Parathyroid adenoma (tissue), 2 donors: ENCODE measurements around the gene CREB1.

ENCODE experiments used
- H2AFZ ChIP-seq: fragments of 300-600 bp; sonication (generic); one replicate; pipeline ENCODE4 v1.7.0; 2017; ENCODE audit warnings: antibody characterized with exemption, mild to moderate bottlenecking
- H3K27ac ChIP-seq: fragments of 300-600 bp; sonication (generic); one replicate; pipeline ENCODE4 v1.7.0; 2017
- H3K27me3 ChIP-seq: fragments of 300-600 bp; sonication (generic); one replicate; pipeline ENCODE4 v1.7.0; 2017; ENCODE audit warnings: low read length; ENCODE audit not compliant: control insufficient read depth, insufficient read depth
- H3K36me3 ChIP-seq: fragments of 300-600 bp; sonication (generic); one replicate; pipeline ENCODE4 v1.7.0; 2017; ENCODE audit warnings: low read length; ENCODE audit not compliant: control insufficient read depth, insufficient read depth
- H3K4me1 ChIP-seq: fragments of 300-600 bp; sonication (generic); one replicate; pipeline ENCODE4 v1.7.0; 2017; ENCODE audit warnings: control low read depth
- H3K4me2 ChIP-seq: fragments of 300-600 bp; sonication (generic); one replicate; pipeline ENCODE4 v1.7.0; 2017; ENCODE audit warnings: low read length
- H3K4me3 ChIP-seq: fragments of 300-600 bp; sonication (generic); one replicate; pipeline ENCODE4 v1.7.0; 2017; ENCODE audit warnings: low read depth, low read length
- H3K79me2 ChIP-seq: fragments of 300-600 bp; sonication (generic); one replicate; pipeline ENCODE4 v1.7.0; 2017; ENCODE audit warnings: control low read depth
- H3K9ac ChIP-seq: fragments of 300-600 bp; sonication (generic); one replicate; pipeline ENCODE4 v1.7.0; 2017; ENCODE audit warnings: mild to moderate bottlenecking
- H3K9me3 ChIP-seq: fragments of 300-600 bp; sonication (generic); one replicate; pipeline ENCODE4 v1.7.0; 2017; ENCODE audit warnings: low read length; ENCODE audit not compliant: control insufficient read depth
- TF ChIP-seq, protein P1 (sequence below): fragments of 300-600 bp; sonication (generic); IDR thresholded peaks from one replicate; pipeline ENCODE4 v1.7.0; 2017; ENCODE audit warnings: antibody characterized with exemption, mild to moderate bottlenecking
- donor health status: primary hyperparathyroidism.

CREB1 gene

DNA sequence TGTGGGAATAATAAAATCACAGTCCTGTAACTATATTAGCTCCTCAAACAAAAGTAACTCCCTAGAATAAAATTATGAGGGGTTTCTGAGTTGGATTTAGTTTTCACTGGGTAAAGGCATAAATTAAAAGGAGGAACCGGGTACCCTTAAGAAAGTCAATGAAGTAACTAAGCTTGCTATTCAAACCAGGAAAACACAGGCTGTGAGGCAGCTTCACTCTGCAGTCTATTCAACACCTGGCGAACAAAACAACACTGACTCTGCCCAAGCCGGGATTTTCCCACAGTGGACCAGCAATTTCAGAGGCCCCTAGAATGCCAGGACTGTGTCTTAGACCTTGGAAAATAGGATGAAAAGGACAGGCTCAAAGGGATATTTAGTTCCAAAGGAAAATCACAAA is 24.6 kb upstream of the CREB1 start:
- H3K4me1 ChIP-seq: no peaks in the 10 kb centered on the region
- TF ChIP-seq, protein P1, sequence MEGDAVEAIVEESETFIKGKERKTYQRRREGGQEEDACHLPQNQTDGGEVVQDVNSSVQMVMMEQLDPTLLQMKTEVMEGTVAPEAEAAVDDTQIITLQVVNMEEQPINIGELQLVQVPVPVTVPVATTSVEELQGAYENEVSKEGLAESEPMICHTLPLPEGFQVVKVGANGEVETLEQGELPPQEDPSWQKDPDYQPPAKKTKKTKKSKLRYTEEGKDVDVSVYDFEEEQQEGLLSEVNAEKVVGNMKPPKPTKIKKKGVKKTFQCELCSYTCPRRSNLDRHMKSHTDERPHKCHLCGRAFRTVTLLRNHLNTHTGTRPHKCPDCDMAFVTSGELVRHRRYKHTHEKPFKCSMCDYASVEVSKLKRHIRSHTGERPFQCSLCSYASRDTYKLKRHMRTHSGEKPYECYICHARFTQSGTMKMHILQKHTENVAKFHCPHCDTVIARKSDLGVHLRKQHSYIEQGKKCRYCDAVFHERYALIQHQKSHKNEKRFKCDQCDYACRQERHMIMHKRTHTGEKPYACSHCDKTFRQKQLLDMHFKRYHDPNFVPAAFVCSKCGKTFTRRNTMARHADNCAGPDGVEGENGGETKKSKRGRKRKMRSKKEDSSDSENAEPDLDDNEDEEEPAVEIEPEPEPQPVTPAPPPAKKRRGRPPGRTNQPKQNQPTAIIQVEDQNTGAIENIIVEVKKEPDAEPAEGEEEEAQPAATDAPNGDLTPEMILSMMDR: no peak
- no peak overlapping the region for H3K9ac ChIP-seq

GRCh38 chr2:207505728-207506127 is 24.0 kb upstream of the CREB1 start:
- Histone ChIP-seq H3K4me2 (no peak overlapping the region), H3K27me3 (no peaks in the 10 kb centered on the region), H3K4me3 (no peak overlapping the region), H3K79me2 (no peaks in the 10 kb centered on the region), H2AFZ (no peak overlapping the region), H3K9ac (no peak overlapping the region), H3K36me3 (no peaks in the 10 kb centered on the region), H3K27ac (no peak overlapping the region), H3K9me3 (no peaks in the 10 kb centered on the region), H3K4me1 (no peaks in the 10 kb centered on the region)
- TF ChIP-seq, protein P1: no peak

More for the DNA sequence above, 24.6 kb upstream of the CREB1 start:
- no peaks in the 10 kb centered on the region for H3K9me3 ChIP-seq
- no peak overlapping the region for H3K27ac ChIP-seq
- no peak overlapping the region for H3K4me3 ChIP-seq
- no peak overlapping the region for H3K4me2 ChIP-seq
- no peak overlapping the region for H2AFZ ChIP-seq
- no peaks in the 10 kb centered on the region for H3K79me2 ChIP-seq
- H3K36me3 ChIP-seq: no peaks in the 10 kb centered on the region
- H3K27me3 ChIP-seq: no peaks in the 10 kb centered on the region

DNA sequence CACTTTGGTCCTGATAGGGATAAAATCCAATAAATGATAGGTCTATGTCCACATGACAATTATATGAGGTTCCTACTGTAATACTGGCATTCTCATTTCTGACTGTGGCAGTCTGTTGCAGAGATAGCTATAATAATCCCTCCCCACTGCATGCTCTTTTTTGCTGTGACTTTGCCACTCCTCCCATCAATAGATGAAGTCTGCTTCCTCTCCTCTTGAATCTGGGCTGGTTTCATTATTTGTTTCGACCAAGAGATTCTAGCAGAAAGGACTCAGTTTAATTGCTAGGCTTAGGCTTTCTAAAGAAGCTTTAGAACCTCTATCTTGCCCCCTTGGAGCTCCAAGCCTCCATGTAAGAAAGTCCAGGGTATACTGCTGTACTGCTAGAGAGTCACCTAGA is 23.3 kb upstream of the CREB1 start:
- no peaks in the 10 kb centered on the region for H3K27me3 ChIP-seq
- H3K27ac ChIP-seq: no peak overlapping the region
- H3K4me2 ChIP-seq: no peak overlapping the region
- no peak overlapping the region for H3K4me3 ChIP-seq
- TF ChIP-seq, protein P1: no peak
- H3K9ac ChIP-seq: no peak overlapping the region
- H3K79me2 ChIP-seq: no peaks in the 10 kb centered on the region
- H3K9me3 ChIP-seq: no peaks in the 10 kb centered on the region
- no peak overlapping the region for H2AFZ ChIP-seq
- H3K36me3 ChIP-seq: no peaks in the 10 kb centered on the region
- no peaks in the 10 kb centered on the region for H3K4me1 ChIP-seq

- H3K4me2 ChIP-seq: no peak overlapping the region
- H2AFZ ChIP-seq: no peak overlapping the region
- no peaks in the 10 kb centered on the region for H3K9me3 ChIP-seq
- no peaks in the 10 kb centered on the region for H3K27me3 ChIP-seq
- TF ChIP-seq, protein P1: no peak
- H3K4me3 ChIP-seq: no peak overlapping the region
- H3K36me3 ChIP-seq: no peaks in the 10 kb centered on the region
- H3K79me2 ChIP-seq: no peaks in the 10 kb centered on the region
- H3K9ac ChIP-seq: no peak overlapping the region
- H3K4me1 ChIP-seq: no peaks in the 10 kb centered on the region
- no peak overlapping the region for H3K27ac ChIP-seq
Measured at GRCh38 chr2:207510148-207510547, 19.6 kb upstream of the CREB1 start.

GRCh38 chr2:207511851-207512250 is 17.9 kb upstream of the CREB1 start:
- no peak overlapping the region for H3K9ac ChIP-seq
- no peak overlapping the region for H3K27ac ChIP-seq
- no peaks in the 10 kb centered on the region for H3K9me3 ChIP-seq
- H3K79me2 ChIP-seq: no peaks in the 10 kb centered on the region
- no peak overlapping the region for H3K4me3 ChIP-seq
- H2AFZ ChIP-seq: no peak overlapping the region
- no peaks in the 10 kb centered on the region for H3K36me3 ChIP-seq
- TF ChIP-seq, protein P1: no peak
- no peaks in the 10 kb centered on the region for H3K4me1 ChIP-seq
- no peaks in the 10 kb centered on the region for H3K27me3 ChIP-seq
- no peak overlapping the region for H3K4me2 ChIP-seq
